Right kidney (tissue), 1 donor: Measurements from ENCODE around the gene OSBPL1A.
A peak's percentile ranks its signal among the peaks of the same experiment; 100 is the strongest.
"Not testable (repeated sequence)": the region's sequence is repeated elsewhere in the genome, so short reads cannot be mapped to it uniquely, and the experiment has no call there.

ENCODE experiments used
- DNase-seq: peaks from one replicate; pipeline ENCODE4 v3.0.0-alpha.2; 2016

Gene OSBPL1A

DNA sequence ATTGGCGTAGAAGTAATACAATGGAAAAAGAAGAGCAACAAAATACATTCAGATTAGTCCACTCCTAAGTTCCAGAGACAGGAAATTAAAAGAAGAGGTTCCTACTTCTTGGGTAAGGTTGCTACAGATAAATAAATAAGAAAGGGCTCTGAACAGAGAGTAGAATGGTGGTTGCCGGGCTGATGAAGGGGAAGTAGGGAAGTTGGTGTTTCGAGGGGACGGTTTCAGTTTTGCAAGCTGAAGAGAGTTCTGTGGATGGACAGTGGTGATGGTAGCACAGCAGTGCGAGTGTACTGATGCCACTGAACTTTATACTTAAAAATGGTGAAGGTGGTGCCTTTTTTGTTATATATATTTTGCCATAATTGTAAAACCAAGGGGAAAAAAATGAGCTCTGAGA is 210.6 kb downstream of the OSBPL1A start:
- DNase-seq: no peak

- no peak for DNase-seq
These were observed 211.8 kb downstream of the OSBPL1A start for GRCh38 chr18:24185805-24186204.

GRCh38 chr18:24181806-24182205 is 215.8 kb downstream of the OSBPL1A start:
- DNase-seq: no peak

DNA sequence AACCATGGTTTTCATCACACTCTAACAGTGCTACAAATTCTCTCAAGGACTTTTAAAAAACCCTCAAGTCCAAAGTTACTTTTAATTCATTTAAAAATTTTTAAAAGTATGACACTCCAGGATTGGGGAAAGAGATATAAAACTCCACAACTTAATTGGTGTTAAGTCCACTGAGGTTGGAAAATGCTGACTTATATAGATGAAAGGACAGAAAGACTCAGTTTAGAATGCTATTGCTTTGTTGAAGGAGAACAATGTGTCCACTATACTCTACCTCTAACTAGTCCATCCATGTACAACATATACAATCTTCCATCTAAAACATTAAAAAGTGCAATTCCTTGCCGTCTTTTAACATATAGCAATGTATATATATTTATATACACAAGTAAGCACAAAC is 217.6 kb downstream of the OSBPL1A start:
- DNase-seq: no peak

- DNase-seq: no peak
These were observed 220.0 kb downstream of the OSBPL1A start for GRCh38 chr18:24177499-24178133.

DNA sequence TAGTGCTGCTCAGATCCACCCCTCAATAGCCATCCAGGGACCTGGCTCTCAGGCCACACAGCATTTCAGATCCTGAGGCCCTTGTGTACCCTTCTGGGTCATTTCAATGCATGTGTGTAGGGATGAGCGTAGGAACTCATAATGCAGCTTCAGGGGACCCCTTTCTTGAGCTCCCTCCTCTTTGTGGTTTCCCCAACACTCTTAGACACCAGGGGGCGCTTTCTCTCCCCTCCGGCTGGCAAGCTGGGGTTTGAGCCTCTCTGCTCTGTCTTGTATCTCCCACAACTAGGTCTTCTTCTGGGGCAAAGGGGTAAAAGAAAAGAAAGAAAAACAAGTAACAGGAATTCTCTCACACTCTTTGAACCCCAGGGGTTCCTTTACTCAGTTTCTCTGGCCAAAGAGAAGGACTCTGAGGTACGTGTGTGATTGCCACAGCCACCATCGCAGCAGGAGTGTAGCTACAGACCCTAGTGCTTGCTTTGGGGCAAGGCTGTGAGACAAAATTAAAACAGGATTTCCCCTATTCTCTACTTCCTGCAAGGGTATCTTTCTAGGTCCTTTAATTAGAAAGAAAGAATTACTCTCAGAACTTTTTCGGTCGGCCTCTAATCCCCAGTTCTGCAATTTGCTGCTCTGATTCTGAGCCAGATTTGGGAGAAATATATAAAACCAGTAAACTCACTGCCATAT is 220.8 kb downstream of the OSBPL1A start:
- peak; percentile 33 for DNase-seq

DNA sequence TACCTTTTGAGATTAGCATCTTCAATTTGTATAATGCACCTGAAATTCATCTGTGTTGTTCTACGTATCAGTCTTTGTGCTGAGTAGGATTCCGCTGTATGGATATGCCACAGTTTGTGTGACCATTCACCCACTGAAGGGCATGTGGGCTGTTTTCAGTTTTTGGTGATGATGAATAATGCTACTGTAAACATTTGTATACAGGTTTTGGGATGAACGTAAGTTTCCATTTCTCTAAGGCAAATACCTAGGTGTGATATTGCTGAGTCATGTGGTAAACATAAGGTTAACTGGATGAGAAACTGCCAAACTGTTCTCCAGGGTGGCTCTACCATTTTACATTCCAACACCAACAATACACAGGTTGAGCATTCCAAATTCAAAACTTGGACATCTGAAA is 223.6 kb downstream of the OSBPL1A start:
- no peak for DNase-seq

GRCh38 chr18:24170360-24170759 is 227.3 kb downstream of the OSBPL1A start:
- no peak for DNase-seq

- DNase-seq: no peak
These were observed 229.1 kb downstream of the OSBPL1A start for GRCh38 chr18:24168496-24168895.

DNA sequence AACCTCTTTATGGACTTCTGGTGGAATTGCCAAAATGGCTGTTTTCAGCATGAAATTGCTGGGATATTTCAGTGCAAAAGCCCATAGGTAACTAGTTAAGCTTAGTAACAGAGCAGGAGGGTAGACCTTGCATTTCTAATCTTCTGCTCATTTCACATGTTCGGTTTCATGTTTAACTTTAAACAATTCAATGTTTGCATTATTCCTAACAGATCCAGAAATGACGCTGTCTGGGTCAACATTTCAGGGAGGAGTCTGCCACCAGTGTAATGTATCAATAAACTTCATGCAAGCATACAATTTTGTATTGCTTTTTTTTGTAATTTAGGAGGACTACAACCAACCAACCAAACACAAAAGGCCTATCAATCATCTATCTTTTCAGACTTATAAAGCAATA is 236.3 kb downstream of the OSBPL1A start:
- no peak for DNase-seq

DNA sequence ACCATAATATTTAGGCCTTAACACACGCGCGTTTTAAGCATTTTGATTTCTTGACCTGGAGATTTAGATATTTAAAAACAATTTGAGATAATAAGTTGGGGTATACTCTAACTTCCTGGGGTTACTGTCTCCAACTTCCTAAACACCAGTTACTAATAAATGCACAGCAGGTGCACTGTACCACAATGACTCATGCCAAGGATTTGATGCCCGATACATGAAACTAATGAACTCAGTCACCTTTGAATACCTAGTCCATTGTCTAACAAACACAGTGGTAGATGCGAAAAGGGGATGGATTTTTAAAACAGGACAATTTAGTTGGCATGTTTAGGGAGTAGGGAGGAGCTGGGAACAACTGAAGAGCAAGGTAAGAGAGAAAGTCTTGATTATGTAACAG is 237.5 kb downstream of the OSBPL1A start:
- DNase-seq: no peak

- no peak for DNase-seq
These were observed 239.8 kb downstream of the OSBPL1A start for GRCh38 chr18:24157855-24158254.

DNA sequence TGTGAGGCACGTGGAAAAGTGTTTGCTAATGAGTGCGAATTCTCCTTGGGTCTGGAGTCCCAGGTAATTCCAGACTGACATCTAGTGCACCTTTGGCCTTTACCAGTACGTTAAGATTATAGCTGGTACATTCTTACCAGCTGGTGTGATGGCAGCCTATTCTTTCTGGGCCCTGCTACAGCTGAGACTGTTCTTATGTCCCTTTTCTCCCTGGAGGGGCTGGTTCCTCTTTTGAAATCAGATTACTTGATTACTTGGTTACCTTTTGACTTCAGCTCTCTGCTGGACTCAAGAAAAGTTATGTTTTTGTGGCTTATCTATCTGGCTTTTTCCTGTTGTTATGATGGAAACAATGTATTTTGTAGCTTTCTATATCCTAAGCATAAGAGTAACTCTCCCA is 244.2 kb downstream of the OSBPL1A start:
- DNase-seq: no peak

GRCh38 chr18:24149591-24149990 is 248.0 kb downstream of the OSBPL1A start:
- not testable (repeated sequence) for DNase-seq

- no peak for DNase-seq
These were observed 255.2 kb downstream of the OSBPL1A start for GRCh38 chr18:24142376-24142775.

DNA sequence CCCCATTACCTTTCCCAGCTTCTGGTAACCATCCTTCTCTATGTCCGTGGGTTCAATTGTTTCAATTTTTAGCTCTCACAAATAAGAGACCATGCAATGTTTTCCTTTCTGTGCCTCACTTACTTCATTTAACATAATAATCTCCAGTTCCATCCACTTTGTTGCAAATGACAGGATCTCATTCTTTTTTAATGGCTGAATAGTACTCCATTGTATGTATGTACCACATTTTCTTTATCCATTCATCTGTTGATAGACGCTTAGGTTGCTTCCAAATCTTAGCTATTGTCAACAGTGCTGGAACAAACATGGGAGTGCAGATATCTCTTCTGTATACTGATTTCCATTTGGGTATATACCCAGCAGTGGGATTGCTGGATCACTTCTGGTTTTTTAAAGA is 256.9 kb downstream of the OSBPL1A start:
- DNase-seq: no peak

DNA sequence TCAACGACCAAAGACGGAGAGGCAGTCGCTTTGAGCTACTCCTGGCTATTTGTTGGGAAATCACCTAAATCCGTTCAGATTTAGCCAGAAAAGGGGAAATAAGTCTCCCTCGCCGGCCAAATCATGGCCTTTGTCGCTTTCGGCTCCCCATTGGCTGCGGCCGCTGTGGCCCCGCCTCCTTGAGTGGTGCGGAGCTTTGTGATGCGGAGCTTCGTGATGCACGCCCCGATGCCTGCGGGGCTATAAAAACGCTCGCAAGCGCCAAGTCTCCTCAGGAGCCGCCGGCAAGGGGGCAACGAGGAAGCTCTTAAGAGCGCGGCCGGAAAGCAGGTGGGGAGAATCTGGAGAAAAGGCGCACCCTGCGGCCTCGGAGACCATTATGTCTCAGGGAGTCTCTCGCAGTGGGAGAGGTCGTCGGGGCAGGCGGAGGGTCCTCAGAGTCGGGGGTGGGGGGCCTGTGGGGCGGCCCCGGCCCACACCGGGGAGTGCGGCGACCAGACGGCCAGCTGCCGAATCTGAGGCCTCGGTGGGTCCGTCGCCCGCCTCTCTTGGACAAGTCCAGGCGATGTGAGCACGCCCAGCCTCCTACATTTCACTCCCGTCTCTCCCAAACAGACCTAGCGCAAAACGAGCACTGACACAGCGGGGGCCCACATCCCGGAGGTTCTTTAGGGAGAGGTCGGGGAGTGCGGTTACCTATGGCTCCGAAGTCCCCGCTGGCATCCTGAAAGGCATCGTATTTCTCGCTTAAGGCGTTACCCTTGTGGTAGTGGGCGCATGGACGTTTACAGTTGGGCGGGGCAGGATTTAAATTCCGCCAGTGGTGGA is 258.6 kb downstream of the OSBPL1A start, which contains the start of gene CABYR:
Gene CABYR (plus strand): TSS at position 274 of the 828 bp plus-strand sequence. CDS start 4,053 bp downstream, outside the sequence.
- DNase-seq: peak; percentile 77

- no peak for DNase-seq
These were observed 259.2 kb downstream of the OSBPL1A start for GRCh38 chr18:24138409-24138788.

DNA sequence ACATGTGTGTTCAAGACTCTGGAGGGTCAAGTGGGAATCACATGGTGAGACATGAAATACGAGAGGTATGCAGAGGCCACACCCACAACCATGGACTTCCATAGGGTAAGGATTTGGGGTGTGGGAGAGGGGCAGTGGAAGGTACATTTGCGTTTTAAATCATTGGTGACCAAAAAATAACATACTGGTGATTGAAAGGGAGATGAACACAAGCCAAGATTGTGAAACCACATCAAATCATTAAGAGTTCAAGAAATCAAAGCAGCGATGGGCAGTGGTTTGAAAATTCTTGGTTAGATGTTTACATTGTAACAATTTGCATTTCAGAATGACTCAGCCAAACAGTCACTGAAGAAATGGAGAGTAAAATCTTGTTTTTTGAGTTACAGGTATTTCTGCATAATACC is 260.7 kb downstream of the OSBPL1A start:
- no peak for DNase-seq

GRCh38 chr18:24130494-24130893 is 267.1 kb downstream of the OSBPL1A start:
- no peak for DNase-seq

- DNase-seq: no peak
These were observed 268.9 kb downstream of the OSBPL1A start for GRCh38 chr18:24128700-24129099.

- DNase-seq: no peak
These were observed 269.9 kb downstream of the OSBPL1A start for GRCh38 chr18:24127735-24128134.
